Activated CD4-positive, alpha-beta memory T cell treated with anti-CD3 and anti-CD28 coated beads, Interleukin-2, amount 10 ng/mL, durations not matched to agents 7 days and 5 days (primary cell): ENCODE data around the gene SHE. TPM values are rescaled to one million over a fixed set of nuclear protein-coding genes. Genes with fewer than 3 reads are reported as not detected.
A peak's percentile ranks its signal among the peaks of the same experiment; 100 is the strongest.

Experiments
- CTCF ChIA-PET: fragments of 350-600 bp; sonication (Branson Sonifier 250); formaldehyde crosslinking; loops from one replicate; lab custom pipeline; 2021; ENCODE audit warnings: antibody characterized with exemption, inconsistent platforms; lab: Charles Lee
- POLR2A ChIA-PET: fragments of 350-600 bp; sonication (Branson Sonifier 250); formaldehyde crosslinking; loops from one replicate; lab custom pipeline; 2021; ENCODE audit warnings: antibody characterized with exemption; lab: Charles Lee
- DNase-seq: peaks from one replicate; pipeline ENCODE4 v3.0.0-alpha.2; 2020
- H3K27ac Mint-ChIP-seq: one replicate; pipeline ENCODE4 v1.8.0; 2021; ENCODE audit warnings: mild to moderate bottlenecking, mixed read lengths
- H3K27me3 Mint-ChIP-seq: one replicate; pipeline ENCODE4 v1.8.0; 2021; ENCODE audit warnings: mixed read lengths
- H3K36me3 Mint-ChIP-seq: one replicate; pipeline ENCODE4 v1.8.0; 2021; ENCODE audit warnings: low read depth, mixed read lengths
- H3K4me1 Mint-ChIP-seq: one replicate; pipeline ENCODE4 v1.8.0; 2021; ENCODE audit warnings: mixed read lengths
- H3K4me3 Mint-ChIP-seq: one replicate; pipeline ENCODE4 v1.8.0; 2021; ENCODE audit warnings: mild to moderate bottlenecking, mixed read lengths
- H3K9me3 Mint-ChIP-seq: one replicate; pipeline ENCODE4 v1.8.0; 2021; ENCODE audit warnings: mixed read lengths
- total RNA-seq, 2 experiments: library from RNA; stranded (reverse); gene quantifications; one replicate each; pipeline ENCODE4 v1.2.3, GENCODE V29; 2021

Gene SHE
- total RNA-seq, 2 experiments from 2014 or later, result not detected

DNA sequence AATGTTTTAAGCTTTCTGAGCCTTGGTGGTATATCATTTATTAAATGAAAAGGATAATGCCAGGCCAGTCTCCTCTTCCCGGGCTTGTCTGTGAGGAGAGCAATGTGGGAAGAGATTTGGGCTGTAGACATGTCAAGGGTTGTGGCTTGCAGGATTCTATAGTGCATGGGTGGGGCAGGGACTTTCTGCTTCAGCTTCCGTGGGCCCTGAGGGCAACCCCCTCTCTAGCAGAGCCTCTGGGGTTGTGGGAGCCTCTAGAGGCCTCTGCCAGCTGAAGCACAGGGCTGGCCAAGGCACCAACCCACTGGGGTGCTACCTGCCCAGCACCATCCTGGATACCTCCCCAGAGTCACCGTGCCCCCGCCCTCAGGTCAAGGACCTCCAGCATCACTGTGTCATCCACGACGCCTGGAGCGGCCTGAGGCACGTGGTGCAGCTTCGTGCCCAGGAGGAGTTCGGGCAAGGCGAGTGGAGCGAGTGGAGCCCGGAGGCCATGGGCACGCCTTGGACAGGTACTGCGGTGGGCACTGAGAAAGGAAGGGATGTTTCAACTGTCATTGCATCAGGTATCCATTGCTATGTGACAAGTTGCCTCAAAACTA, 66.5 kb downstream of the SHE start:
- ChIA-PET POLR2A (interaction anchor here (0.8 to 1.1 kb wide), 2 partner anchors 19 to 29 kb away, joined by 3 read pairs; no protein-coding TSS in a partner anchor), CTCF (no interaction called here)
- H3K27me3 Mint-ChIP-seq, result peaks cover 5% of the 10 kb centered on the region
- H3K4me1 Mint-ChIP-seq, result peaks cover 50% of the 10 kb centered on the region
- H3K36me3 Mint-ChIP-seq, result peaks cover 27% of the 10 kb centered on the region
- no peak for DNase-seq
- H3K27ac Mint-ChIP-seq, result no peak overlapping the region
- H3K9me3 Mint-ChIP-seq, result no peaks in the 10 kb centered on the region
- H3K4me3 Mint-ChIP-seq, result no peak overlapping the region

- Mint-ChIP-seq H3K4me1 (peaks cover 46% of the 10 kb centered on the region), H3K27ac (no peak overlapping the region), H3K9me3 (no peaks in the 10 kb centered on the region), H3K4me3 (no peak overlapping the region), H3K36me3 (peaks cover 24% of the 10 kb centered on the region), H3K27me3 (no peaks in the 10 kb centered on the region)
- POLR2A ChIA-PET, result interaction anchor here (1.1 kb wide), 1 partner anchor 28 kb away, joined by 3 read pairs; no protein-coding TSS in a partner anchor
- DNase-seq, result no peak
- CTCF ChIA-PET, result interaction anchor here (0.6 kb wide), 1 partner anchor 1142 kb away, joined by 4 read pairs; no protein-coding TSS in a partner anchor
These were observed 67.7 kb downstream of the SHE start for GRCh38 chr1:154434346-154435085.

DNA sequence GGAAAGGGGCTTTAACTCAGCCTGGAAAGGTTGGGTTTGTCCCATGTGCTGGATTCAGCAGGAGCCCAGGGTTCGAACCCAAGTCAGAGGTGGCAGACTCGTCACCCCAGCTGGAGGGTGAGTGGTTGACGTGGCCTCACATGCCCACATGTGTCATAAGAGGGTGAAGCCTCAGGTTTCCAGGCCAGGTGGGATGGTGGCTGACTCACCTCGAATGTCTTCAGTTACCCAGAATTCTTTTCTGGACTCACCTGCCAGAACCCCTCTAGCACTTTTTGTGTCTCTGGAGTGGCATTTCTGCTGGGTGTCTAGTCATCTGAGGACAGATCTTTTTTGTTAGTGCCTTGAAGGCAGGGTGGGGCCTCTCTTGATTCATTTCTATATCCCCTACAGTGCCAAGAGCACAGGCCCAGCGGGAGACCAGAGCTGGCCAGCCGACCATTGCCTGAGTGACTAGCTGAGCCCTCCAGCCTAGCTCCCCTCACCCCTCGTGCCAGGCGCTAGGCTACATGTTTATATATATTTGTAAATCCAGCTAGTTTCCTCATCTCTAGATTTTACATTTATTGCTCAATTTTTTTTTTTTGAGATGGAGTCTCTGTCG, 68.9 kb downstream of the SHE start:
- DNase-seq, result no peak
- H3K27ac Mint-ChIP-seq, result peak overlapping the region; percentile 19
- H3K27me3 Mint-ChIP-seq, result no peaks in the 10 kb centered on the region
- H3K4me1 Mint-ChIP-seq, result peaks cover 38% of the 10 kb centered on the region
- H3K4me3 Mint-ChIP-seq, result no peak overlapping the region
- CTCF ChIA-PET, result interaction anchor here (1.0 to 1.7 kb wide), 3 partner anchors 16 to 126 kb away, joined by 3 to 6 read pairs (median 4); no protein-coding TSS in a partner anchor
- peaks cover 19% of the 10 kb centered on the region for H3K36me3 Mint-ChIP-seq
- H3K9me3 Mint-ChIP-seq, result no peaks in the 10 kb centered on the region
- POLR2A ChIA-PET, result interaction anchor here (0.7 to 2.5 kb wide), 5 partner anchors 12 to 88 kb away, joined by 3 to 12 read pairs (median 3); no protein-coding TSS in a partner anchor

GRCh38 chr1:154431586-154432373, 70.4 kb downstream of the SHE start:
- ChIA-PET CTCF (interaction anchor here (0.6 to 2.1 kb wide), 13 partner anchors 10 to 512 kb away, joined by 3 to 6 read pairs (median 4); no protein-coding TSS in a partner anchor), POLR2A (interaction anchor here (0.5 to 2.5 kb wide), 5 partner anchors 8 to 25 kb away, joined by 3 to 12 read pairs (median 5); no protein-coding TSS in a partner anchor)
- no peaks in the 10 kb centered on the region for H3K9me3 Mint-ChIP-seq
- H3K36me3 Mint-ChIP-seq, result peaks cover 14% of the 10 kb centered on the region
- peak overlapping the region; percentile 64 for H3K27ac Mint-ChIP-seq
- peak overlapping the region; percentile 1 for H3K4me3 Mint-ChIP-seq
- DNase-seq, result peak; percentile 57
- H3K4me1 Mint-ChIP-seq, result peaks cover 35% of the 10 kb centered on the region
- H3K27me3 Mint-ChIP-seq, result no peaks in the 10 kb centered on the region

GRCh38 chr1:154430903-154431302, 71.3 kb downstream of the SHE start:
- Mint-ChIP-seq H3K4me3 (no peak overlapping the region), H3K4me1 (peaks cover 39% of the 10 kb centered on the region), H3K36me3 (peaks cover 14% of the 10 kb centered on the region), H3K27me3 (no peaks in the 10 kb centered on the region), H3K9me3 (no peaks in the 10 kb centered on the region), H3K27ac (peak overlapping the region; percentile 35)
- no peak for DNase-seq
- ChIA-PET CTCF (interaction anchor here (0.9 to 2.1 kb wide), 8 partner anchors 11 to 115 kb away, joined by 3 to 7 read pairs (median 5); no protein-coding TSS in a partner anchor), POLR2A (interaction anchor here (1.3 to 2.5 kb wide), 4 partner anchors 9 to 24 kb away, joined by 4 to 12 read pairs (median 6); no protein-coding TSS in a partner anchor)

DNA sequence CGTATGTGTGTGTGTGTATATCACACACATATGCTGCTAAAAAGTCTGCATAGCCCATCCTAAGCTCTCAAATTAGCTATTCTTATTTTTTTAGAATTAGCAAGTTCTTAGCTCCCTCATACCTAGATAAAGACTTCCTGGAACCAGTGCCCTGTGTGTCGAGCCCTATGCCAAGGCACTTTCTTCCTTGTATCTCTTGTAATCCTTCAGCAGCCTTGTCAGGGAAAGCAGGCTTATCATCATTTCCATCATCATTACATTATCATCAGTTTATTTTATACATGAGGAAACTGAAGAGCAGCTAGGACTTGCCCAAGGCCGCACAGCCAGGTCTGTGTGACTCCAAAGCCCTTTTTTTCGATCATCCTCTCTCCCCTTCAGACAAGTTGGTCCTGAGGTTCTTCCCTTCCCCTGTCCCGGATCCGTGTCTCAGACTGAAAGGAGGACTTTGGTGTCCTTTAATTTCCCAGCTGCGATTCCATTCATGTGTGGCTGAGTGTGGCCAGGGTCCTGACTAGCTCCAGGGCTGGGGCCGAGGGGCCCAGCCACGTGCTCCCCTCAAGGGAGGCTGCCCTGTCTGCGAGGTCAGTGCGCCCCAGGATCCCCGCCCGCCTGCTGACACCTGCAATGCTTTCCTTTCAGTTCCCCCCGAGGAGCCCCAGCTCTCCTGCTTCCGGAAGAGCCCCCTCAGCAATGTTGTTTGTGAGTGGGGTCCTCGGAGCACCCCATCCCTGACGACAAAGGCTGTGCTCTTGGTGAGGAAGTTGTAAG, 72.2 kb downstream of the SHE start:
- H3K4me3 Mint-ChIP-seq, result no peak overlapping the region
- no peak overlapping the region for H3K27ac Mint-ChIP-seq
- H3K9me3 Mint-ChIP-seq, result no peaks in the 10 kb centered on the region
- H3K36me3 Mint-ChIP-seq, result peaks cover 14% of the 10 kb centered on the region
- peaks cover 43% of the 10 kb centered on the region for H3K4me1 Mint-ChIP-seq
- ChIA-PET POLR2A (interaction anchor here (0.8 to 1.6 kb wide), 5 partner anchors 9 to 21 kb away, joined by 3 to 5 read pairs (median 4); no protein-coding TSS in a partner anchor), CTCF (interaction anchor here (0.6 to 1.9 kb wide), 5 partner anchors 10 to 94 kb away, joined by 4 to 7 read pairs (median 5); no protein-coding TSS in a partner anchor)
- no peaks in the 10 kb centered on the region for H3K27me3 Mint-ChIP-seq
- no peak for DNase-seq

Other genes with a start within 250 kb of the SHE start
- 100 to 1,000 TPM; 141 to 142 TPM for gene HAX1, start 229.8 kb downstream of the SHE start, total RNA-seq
- not detected for gene AQP10, start 181.3 kb downstream of the SHE start, total RNA-seq
- gene ATP8B2, start 176.9 kb downstream of the SHE start, total RNA-seq, result 100 to 1,000 TPM; 142 to 149 TPM
- 10 to 100 TPM; 15.7 to 16.0 TPM for gene IL6R, start 97.1 kb downstream of the SHE start, total RNA-seq
- not detected for gene TDRD10, start 193 bp downstream of the SHE start, total RNA-seq
- gene UBE2Q1, start 56.2 kb upstream of the SHE start, total RNA-seq, result 100 to 1,000 TPM; 118 to 122 TPM
- gene CHRNB2, start 65.4 kb upstream of the SHE start, total RNA-seq, result not detected
- gene ADAR, start 105.8 kb upstream of the SHE start, total RNA-seq, result 100 to 1,000 TPM; 377 to 398 TPM